PFSK-1 (cell line): ENCODE results near the gene MYB.

ENCODE experiments used
- FOXP2 ChIP-seq: optimal IDR thresholded peaks from 2 replicates; pipeline ENCODE3; 2011; ENCODE audit warnings: borderline replicate concordance, control low read depth, inconsistent platforms; ENCODE audit not compliant: insufficient read depth; ENCODE audit errors: extremely low read length, extremely low read depth
- POLR2AphosphoS5 ChIP-seq: IDR thresholded peaks from 2 replicates; pipeline ENCODE4 v1.6.1; 2012; ENCODE audit warnings: low read depth, mild to moderate bottlenecking, control low read depth, low read length, moderate library complexity
- SIN3A ChIP-seq: IDR thresholded peaks from 2 replicates; pipeline ENCODE4 v1.6.1; 2012; ENCODE audit warnings: mild to moderate bottlenecking, low read length, moderate library complexity, borderline replicate concordance; ENCODE audit not compliant: insufficient read depth
- TAF1 ChIP-seq: IDR thresholded peaks from 2 replicates; pipeline ENCODE4 v1.6.1; 2012; ENCODE audit warnings: low read length, control low read depth, borderline replicate concordance; ENCODE audit not compliant: insufficient read depth
- TF ChIP-seq, protein P1 (sequence below), 2 experiments: IDR thresholded peaks; 2 replicates each; pipeline versions ENCODE4 v1.6.1 to v1.8.0; 2011 to 2012; ENCODE audit warnings: low read depth in 2 of 2, low read length in 2 of 2, control low read depth in 1 of 2, inconsistent platforms in 1 of 2, mild to moderate bottlenecking in 1 of 2, moderate library complexity in 1 of 2; ENCODE audit not compliant: insufficient read depth in 1 of 2

MYB gene

DNA sequence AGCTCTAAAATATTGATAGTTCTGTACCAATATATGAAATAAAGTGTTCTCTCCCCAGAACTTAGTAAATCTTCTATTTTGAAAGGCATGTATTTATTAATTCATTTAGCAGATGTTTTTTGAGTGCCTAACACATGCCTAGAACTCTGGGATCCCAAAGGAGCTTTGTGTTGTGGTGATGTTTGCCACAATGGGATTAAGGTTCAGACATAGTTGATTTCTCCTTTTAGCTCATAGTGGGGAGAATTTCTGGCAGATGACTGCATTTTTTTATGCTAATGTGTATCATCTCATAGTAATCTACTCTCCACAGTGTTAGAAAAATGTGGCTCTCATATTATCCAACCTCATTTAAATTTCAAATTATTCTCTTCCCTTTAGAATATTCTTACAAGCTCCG is 21.7 kb downstream of the MYB start:
- TF ChIP-seq, protein P1, sequence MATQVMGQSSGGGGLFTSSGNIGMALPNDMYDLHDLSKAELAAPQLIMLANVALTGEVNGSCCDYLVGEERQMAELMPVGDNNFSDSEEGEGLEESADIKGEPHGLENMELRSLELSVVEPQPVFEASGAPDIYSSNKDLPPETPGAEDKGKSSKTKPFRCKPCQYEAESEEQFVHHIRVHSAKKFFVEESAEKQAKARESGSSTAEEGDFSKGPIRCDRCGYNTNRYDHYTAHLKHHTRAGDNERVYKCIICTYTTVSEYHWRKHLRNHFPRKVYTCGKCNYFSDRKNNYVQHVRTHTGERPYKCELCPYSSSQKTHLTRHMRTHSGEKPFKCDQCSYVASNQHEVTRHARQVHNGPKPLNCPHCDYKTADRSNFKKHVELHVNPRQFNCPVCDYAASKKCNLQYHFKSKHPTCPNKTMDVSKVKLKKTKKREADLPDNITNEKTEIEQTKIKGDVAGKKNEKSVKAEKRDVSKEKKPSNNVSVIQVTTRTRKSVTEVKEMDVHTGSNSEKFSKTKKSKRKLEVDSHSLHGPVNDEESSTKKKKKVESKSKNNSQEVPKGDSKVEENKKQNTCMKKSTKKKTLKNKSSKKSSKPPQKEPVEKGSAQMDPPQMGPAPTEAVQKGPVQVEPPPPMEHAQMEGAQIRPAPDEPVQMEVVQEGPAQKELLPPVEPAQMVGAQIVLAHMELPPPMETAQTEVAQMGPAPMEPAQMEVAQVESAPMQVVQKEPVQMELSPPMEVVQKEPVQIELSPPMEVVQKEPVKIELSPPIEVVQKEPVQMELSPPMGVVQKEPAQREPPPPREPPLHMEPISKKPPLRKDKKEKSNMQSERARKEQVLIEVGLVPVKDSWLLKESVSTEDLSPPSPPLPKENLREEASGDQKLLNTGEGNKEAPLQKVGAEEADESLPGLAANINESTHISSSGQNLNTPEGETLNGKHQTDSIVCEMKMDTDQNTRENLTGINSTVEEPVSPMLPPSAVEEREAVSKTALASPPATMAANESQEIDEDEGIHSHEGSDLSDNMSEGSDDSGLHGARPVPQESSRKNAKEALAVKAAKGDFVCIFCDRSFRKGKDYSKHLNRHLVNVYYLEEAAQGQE (IDR thresholded peaks at IDR 0.05; ENCODE audit: insufficient read depth in 1 of 2, low read depth in 2 of 2, low read length in 2 of 2) = no peak
- no peak for TF ChIP-seq FOXP2
- no peak for TF ChIP-seq TAF1
- no peak for TF ChIP-seq POLR2AphosphoS5
- TF ChIP-seq SIN3A = no peak

DNA sequence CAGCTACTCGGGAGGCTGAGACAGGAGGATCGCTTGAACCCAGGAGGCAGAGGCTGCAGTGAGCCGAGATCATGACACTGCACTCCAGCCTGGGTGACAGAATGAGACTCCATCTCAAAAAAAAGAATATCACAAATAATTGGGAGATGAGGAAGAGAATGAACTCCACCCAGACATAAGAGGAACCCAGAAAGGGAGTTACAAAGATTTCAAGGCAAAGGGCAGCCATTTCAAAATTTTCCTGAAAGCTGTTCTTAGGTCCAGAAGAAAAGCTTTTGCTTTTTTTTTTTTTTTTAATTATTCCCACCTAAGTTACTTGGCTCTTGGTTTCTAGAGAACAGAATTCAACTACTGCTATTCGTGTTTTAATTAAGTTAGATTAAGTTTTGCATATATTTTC is 23.8 kb downstream of the MYB start:
- TF ChIP-seq POLR2AphosphoS5 = no peak
- no peak for TF ChIP-seq SIN3A
- TF ChIP-seq, protein P1 (IDR thresholded peaks at IDR 0.05; ENCODE audit: insufficient read depth in 1 of 2, low read depth in 2 of 2, low read length in 2 of 2) = no peak
- no peak for TF ChIP-seq FOXP2
- no peak for TF ChIP-seq TAF1

GRCh38 chr6:135209803-135210202 is 28.7 kb downstream of the MYB start:
- TF ChIP-seq, protein P1 (IDR thresholded peaks at IDR 0.05; ENCODE audit: insufficient read depth in 1 of 2, low read depth in 2 of 2, low read length in 2 of 2) = no peak
- no peak for TF ChIP-seq TAF1
- no peak for TF ChIP-seq POLR2AphosphoS5
- no peak for TF ChIP-seq SIN3A
- TF ChIP-seq FOXP2 = no peak

- TF ChIP-seq, protein P1 (IDR thresholded peaks at IDR 0.05; ENCODE audit: insufficient read depth in 1 of 2, low read depth in 2 of 2, low read length in 2 of 2) = no peak
- TF ChIP-seq TAF1 (no peak), SIN3A (no peak), FOXP2 (no peak), POLR2AphosphoS5 (no peak)
Observed at GRCh38 chr6:135210632-135211305, 29.7 kb downstream of the MYB start.

DNA sequence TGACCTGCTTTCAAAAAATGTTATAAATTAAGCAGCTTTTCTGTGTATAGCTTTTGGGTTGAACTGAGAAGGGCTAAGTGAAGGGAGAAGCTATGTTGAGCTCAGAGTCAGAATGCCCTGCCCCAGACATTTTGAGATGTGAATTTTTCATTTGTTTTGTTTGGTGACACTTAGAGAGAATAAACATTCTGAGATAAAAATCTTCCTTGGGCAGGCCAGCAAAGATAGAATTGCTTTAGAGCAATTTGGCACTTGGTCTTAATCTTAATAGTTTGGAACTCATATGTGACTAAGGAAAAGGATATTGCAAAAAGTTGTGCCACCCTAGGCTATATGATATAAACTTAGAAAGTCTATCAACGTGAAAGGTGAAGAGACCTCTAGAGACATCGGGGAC is 30.2 kb downstream of the MYB start:
- TF ChIP-seq TAF1 = no peak
- TF ChIP-seq SIN3A = no peak
- TF ChIP-seq, protein P1 (IDR thresholded peaks at IDR 0.05; ENCODE audit: insufficient read depth in 1 of 2, low read depth in 2 of 2, low read length in 2 of 2) = no peak
- no peak for TF ChIP-seq FOXP2
- no peak for TF ChIP-seq POLR2AphosphoS5
